HepG2 (cell line): Measurements from ENCODE around the gene TSPAN13. TPM values are rescaled to one million over a fixed set of nuclear protein-coding genes. Genes with fewer than 3 reads are reported as not detected.

Source experiments
- ATAC-seq: fragments of 200-7000 bp; cut with Tn5 transposase; 3 replicates; pipeline ENCODE4 v1.9.1; 2020; ENCODE audit warnings: mild to moderate bottlenecking, moderate library complexity
- BruUV-seq: library from RNA; stranded (reverse); fragments of 400-500 nt; replicated peaks from 2 replicates; lab custom pipeline; 2021; lab: Mats Ljungman, UMichigan
- CTCF ChIA-PET: fragments of 300-600 bp; formaldehyde crosslinking; extraction: SDS; loops from one replicate; lab custom pipeline; 2021; ENCODE audit warnings: low total read pairs, inconsistent platforms, low intra/inter-chr PET ratio; lab: Yijun Ruan, JAX
- POLR2A ChIA-PET: fragments of 350-600 bp; sonication (Branson Sonifier 250); formaldehyde crosslinking; loops from one replicate; lab custom pipeline; 2020; ENCODE audit warnings: antibody characterized with exemption, inconsistent platforms; lab: Yijun Ruan, JAX
- DNase-seq: peaks from one replicate; pipeline ENCODE4 v3.0.0-alpha.2; 2015; ENCODE audit warnings: low spot score
- FAIRE-seq: peaks from 3 replicates; lab custom pipeline; 2011; peaks lifted over from hg19 to GRCh38; lab: Jason Lieb, UNC
- H2AFZ ChIP-seq: one replicate; pipeline ENCODE4 v1.6.1; 2011; ENCODE audit warnings: low read length, inconsistent platforms
- H3K27ac ChIP-seq: fragments of 300-600 bp; 3 replicates; pipeline ENCODE4 v1.8.0; 2011; ENCODE audit warnings: mixed run types, mild to moderate bottlenecking, mixed read lengths, low read length, inconsistent platforms; ENCODE audit not compliant: insufficient read depth; ENCODE audit errors: extremely low read length
- H3K27me3 ChIP-seq, 2 experiments: fragments of 200-600 bp in 1 of 2; 2 replicates in 1 of 2; 3 replicates in 1 of 2; pipeline versions ENCODE4 v1.6.0 to v1.8.0; 2011; ENCODE audit warnings: low read length in 2 of 2, mild to moderate bottlenecking in 2 of 2, moderate library complexity in 2 of 2, inconsistent platforms in 1 of 2; ENCODE audit not compliant: insufficient read depth in 2 of 2, control insufficient read depth in 1 of 2
- H3K36me3 ChIP-seq, 2 experiments: fragments of 200-600 bp in 1 of 2; replicated peaks in 1 of 2; 2 replicates in 1 of 2; 3 replicates in 1 of 2; pipeline versions ENCODE4 v1.5.1 to v1.8.0; 2011; ENCODE audit warnings: low read length in 2 of 2, inconsistent platforms in 1 of 2; ENCODE audit not compliant: insufficient read depth in 2 of 2, control insufficient read depth in 1 of 2
- H3K4me1 ChIP-seq: 2 replicates; pipeline ENCODE4 v1.5.1; 2012; ENCODE audit warnings: low read length, inconsistent platforms; ENCODE audit not compliant: insufficient read depth
- H3K4me2 ChIP-seq: 2 replicates; pipeline ENCODE4 v1.6.0; 2011; ENCODE audit warnings: low read depth, low read length, inconsistent platforms
- H3K4me3 ChIP-seq, 3 experiments: fragments of 200-600 bp in 1 of 3; sonication (generic), shearing (Covaris generic) in 1 of 3; replicated peaks in 1 of 3; 2 replicates each; pipeline ENCODE4 v1.5.1; 2011 to 2016; ENCODE audit warnings: low read length in 3 of 3, inconsistent platforms in 2 of 3, low read depth in 2 of 3, mild to moderate bottlenecking in 2 of 3, control low read depth in 1 of 3, mixed read lengths in 1 of 3; ENCODE audit not compliant: insufficient read depth in 1 of 3
- H3K79me2 ChIP-seq: one replicate; pipeline ENCODE4 v1.6.1; 2011; ENCODE audit warnings: low read length, inconsistent platforms; ENCODE audit not compliant: insufficient read depth
- H3K9ac ChIP-seq: 2 replicates; pipeline ENCODE4 v1.6.0; 2011; ENCODE audit warnings: mild to moderate bottlenecking, low read depth, low read length, inconsistent platforms; ENCODE audit not compliant: insufficient read depth
- H3K9me3 ChIP-seq: 2 replicates; pipeline ENCODE4 v1.5.1; 2012; ENCODE audit warnings: mild to moderate bottlenecking, low read length
- H4K20me1 ChIP-seq: 2 replicates; pipeline ENCODE4 v1.6.0; 2011; ENCODE audit warnings: inconsistent platforms, mild to moderate bottlenecking, low read length, moderate library complexity; ENCODE audit not compliant: insufficient read depth
- NKX3-1 ChIP-seq: sonication (generic); formaldehyde crosslinking; IDR thresholded peaks from 2 replicates; pipeline ENCODE4 v1.5.0; 2020; ENCODE audit warnings: missing genetic modification reagents
- WGBS: methylation state at CpG from one replicate; pipeline ENCODE4 v1.1.6; 2017; ENCODE audit warnings: low lambda C conversion rate; 5-methylcytosine and 5-hydroxymethylcytosine counted together
- in situ Hi-C: cut with HindIII; loops from 2 replicates; pipeline ENCODE4 v1.10.0; 2017; ENCODE audit warnings: low pct_unique_long_range_greater_than_20kb; ENCODE audit not compliant: extremely low pct_ligation_motif_present
- intact Hi-C: fragments of 100-400 bp; cut with micrococcal nuclease; formaldehyde crosslinking; loops from one replicate; pipeline ENCODE4 v1.10.0; 2022; ENCODE audit not compliant: unreplicated experiment
- polyA plus RNA-seq, 8 experiments: library from polyadenylated mRNA; depleted of rRNA in 3 of 8; stranded (reverse) in 7 of 8; unstranded in 1 of 8; fragments of >200 nt; fragmentation: Illumina TruSeq in 4 of 8; extraction: Trizol in 4 of 8; gene quantifications; 2 replicates each; pipeline versions ENCODE4 v1.2.1 to v1.2.3, GENCODE V29; 2011 to 2016; ENCODE audit warnings: low read depth in 4 of 8, missing spikeins in 1 of 8, mixed read lengths in 1 of 8; ENCODE audit not compliant: insufficient read depth in 1 of 8
- total RNA-seq, 5 experiments: library from RNA; depleted of rRNA; stranded (reverse); fragments of >200 nt; fragmentation: Illumina TruSeq; extraction: Trizol; gene quantifications; 2 replicates each; pipeline ENCODE4 v1.2.3, GENCODE V29; 2016; ENCODE audit warnings: low read depth in 1 of 5
- TF ChIP-seq, protein P1 (sequence below): sonication (generic); formaldehyde crosslinking; conservative IDR thresholded peaks from 2 replicates; pipeline ENCODE4 v1.4.0; 2020; ENCODE audit warnings: mild to moderate bottlenecking, missing genetic modification reagents, moderate library complexity
- TF ChIP-seq, protein P2 (sequence below): sonication (generic); formaldehyde crosslinking; IDR thresholded peaks from 2 replicates; pipeline ENCODE4 v1.9.0; 2022; ENCODE audit warnings: low read depth, missing genetic modification reagents

The TSPAN13 gene
- total and polyA plus RNA-seq, 2 of the 13 experiments (the other 11 are each of a cell fraction or from before 2014, with no cell fraction given) = 5.8 to 6.2 TPM

DNA sequence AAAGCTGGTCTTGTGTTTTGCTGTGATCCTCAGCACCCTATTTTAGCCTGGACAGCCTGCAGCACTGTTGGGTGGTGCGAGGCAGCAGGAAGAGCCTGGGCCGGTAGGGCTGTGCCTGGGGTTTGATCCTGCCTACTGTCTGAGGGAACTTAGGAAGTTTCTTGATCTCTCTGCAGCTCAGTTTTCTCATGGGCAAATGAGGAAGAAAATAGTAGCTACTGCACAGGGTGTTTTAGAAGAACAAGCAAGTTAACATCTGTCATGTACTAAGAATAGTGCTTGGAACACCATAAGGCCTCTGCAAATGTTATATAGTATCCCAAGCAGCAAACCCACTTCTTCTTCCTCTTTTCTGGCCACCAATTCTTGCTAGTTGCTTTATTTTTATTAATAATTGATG lies 63.3 kb downstream of the TSPAN13 start:
- Histone ChIP-seq H3K4me3 (no peak overlapping the region), H3K36me3 (no peaks in the 10 kb centered on the region), H3K27ac (no peak overlapping the region)
- intact Hi-C loops = no loop called here
- TF ChIP-seq, protein P1, sequence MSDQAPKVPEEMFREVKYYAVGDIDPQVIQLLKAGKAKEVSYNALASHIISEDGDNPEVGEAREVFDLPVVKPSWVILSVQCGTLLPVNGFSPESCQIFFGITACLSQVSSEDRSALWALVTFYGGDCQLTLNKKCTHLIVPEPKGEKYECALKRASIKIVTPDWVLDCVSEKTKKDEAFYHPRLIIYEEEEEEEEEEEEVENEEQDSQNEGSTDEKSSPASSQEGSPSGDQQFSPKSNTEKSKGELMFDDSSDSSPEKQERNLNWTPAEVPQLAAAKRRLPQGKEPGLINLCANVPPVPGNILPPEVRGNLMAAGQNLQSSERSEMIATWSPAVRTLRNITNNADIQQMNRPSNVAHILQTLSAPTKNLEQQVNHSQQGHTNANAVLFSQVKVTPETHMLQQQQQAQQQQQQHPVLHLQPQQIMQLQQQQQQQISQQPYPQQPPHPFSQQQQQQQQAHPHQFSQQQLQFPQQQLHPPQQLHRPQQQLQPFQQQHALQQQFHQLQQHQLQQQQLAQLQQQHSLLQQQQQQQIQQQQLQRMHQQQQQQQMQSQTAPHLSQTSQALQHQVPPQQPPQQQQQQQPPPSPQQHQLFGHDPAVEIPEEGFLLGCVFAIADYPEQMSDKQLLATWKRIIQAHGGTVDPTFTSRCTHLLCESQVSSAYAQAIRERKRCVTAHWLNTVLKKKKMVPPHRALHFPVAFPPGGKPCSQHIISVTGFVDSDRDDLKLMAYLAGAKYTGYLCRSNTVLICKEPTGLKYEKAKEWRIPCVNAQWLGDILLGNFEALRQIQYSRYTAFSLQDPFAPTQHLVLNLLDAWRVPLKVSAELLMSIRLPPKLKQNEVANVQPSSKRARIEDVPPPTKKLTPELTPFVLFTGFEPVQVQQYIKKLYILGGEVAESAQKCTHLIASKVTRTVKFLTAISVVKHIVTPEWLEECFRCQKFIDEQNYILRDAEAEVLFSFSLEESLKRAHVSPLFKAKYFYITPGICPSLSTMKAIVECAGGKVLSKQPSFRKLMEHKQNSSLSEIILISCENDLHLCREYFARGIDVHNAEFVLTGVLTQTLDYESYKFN (CRISPR knock-in tag) = no peak
- TF ChIP-seq, protein P2, sequence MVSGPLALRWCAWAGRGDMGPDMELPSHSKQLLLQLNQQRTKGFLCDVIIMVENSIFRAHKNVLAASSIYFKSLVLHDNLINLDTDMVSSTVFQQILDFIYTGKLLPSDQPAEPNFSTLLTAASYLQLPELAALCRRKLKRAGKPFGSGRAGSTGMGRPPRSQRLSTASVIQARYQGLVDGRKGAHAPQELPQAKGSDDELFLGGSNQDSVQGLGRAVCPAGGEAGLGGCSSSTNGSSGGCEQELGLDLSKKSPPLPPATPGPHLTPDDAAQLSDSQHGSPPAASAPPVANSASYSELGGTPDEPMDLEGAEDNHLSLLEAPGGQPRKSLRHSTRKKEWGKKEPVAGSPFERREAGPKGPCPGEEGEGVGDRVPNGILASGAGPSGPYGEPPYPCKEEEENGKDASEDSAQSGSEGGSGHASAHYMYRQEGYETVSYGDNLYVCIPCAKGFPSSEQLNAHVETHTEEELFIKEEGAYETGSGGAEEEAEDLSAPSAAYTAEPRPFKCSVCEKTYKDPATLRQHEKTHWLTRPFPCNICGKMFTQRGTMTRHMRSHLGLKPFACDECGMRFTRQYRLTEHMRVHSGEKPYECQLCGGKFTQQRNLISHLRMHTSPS = no peak
- TF ChIP-seq NKX3-1 (CRISPR knock-in tag) = no peak
- TF ChIP-seq, all 625 proteins: peak for 0
- no peak for FAIRE-seq
- Histone ChIP-seq H3K9ac (no peak overlapping the region), H3K4me2 (no peak overlapping the region), H3K4me1 (peaks cover under 1% of the 10 kb centered on the region; the same call in 1 of the 2 replicates), H2AFZ (no peak overlapping the region), H3K79me2 (no peaks in the 10 kb centered on the region), H3K27me3 (no peaks in the 10 kb centered on the region; a peak in 2 of 5 replicates), H4K20me1 (no peaks in the 10 kb centered on the region), H3K9me3 (no peaks in the 10 kb centered on the region)
- ChIA-PET POLR2A (no interaction called here), CTCF (no interaction called here)
- peak; percentile 27; the same call in 1 of the 3 replicates for ATAC-seq
- no peak for DNase-seq
- no TSS peak for BruUV-seq
- in situ Hi-C loops = no loop called here
- 0% methylated on average over 2 of the region's 2 CpGs for WGBS
